ENCODE measurements around the gene CBY1. TPM values are rescaled to one million over a fixed set of nuclear protein-coding genes. Genes with fewer than 3 reads are reported as not detected.
A peak's percentile ranks its signal among the peaks of the same experiment; 100 is the strongest.

The CBY1 gene
- total and polyA plus RNA-seq, 9 of the 15 experiments (the other 6 are each of a cell fraction or from before 2014, with no cell fraction given): 5.7 to 19.7 (median 10.8) TPM

- TF ChIP-seq MGA (IDR thresholded peaks at IDR 0.05) (peak; percentile 84), ZNF696 (CRISPR knock-in tag; conservative IDR thresholded peaks at IDR 0.05) (no peak), ZNF282 (CRISPR knock-in tag; IDR thresholded peaks at IDR 0.05) (no peak), MXI1 (IDR thresholded peaks at IDR 0.05; ENCODE audit: low read depth, low read length) (no peak), ZEB2 (IDR thresholded peaks at IDR 0.05) (no peak), RFX5 (IDR thresholded peaks at IDR 0.05; ENCODE audit: low read depth, low read length) (0 out of 2 replicates have a peak, but pooled peaks have one; percentile 28), TEAD1 (CRISPR knock-in tag; IDR thresholded peaks at IDR 0.05) (no peak), ZNF512 (tag; IDR thresholded peaks at IDR 0.05) (no peak), STAG1 (CRISPR knock-in tag; IDR thresholded peaks at IDR 0.05; ENCODE audit: borderline replicate concordance) (no peak), SMARCA5 (IDR thresholded peaks at IDR 0.05) (no peak), HSF4 (CRISPR knock-in tag; IDR thresholded peaks at IDR 0.05; ENCODE audit: borderline replicate concordance) (no peak), IRF1 (CRISPR knock-in tag; IDR thresholded peaks at IDR 0.05; ENCODE audit: borderline replicate concordance) (no peak), MYC (IDR thresholded peaks at IDR 0.05; ENCODE audit: low read depth, low read length) (peak; percentile 61), MYC (CRISPR knock-in tag; IDR thresholded peaks at IDR 0.05; ENCODE audit: borderline replicate concordance, low read depth) (no peak)
Observed at GRCh38 chr22:38705235-38706100, 49.0 kb downstream of the CBY1 start, which contains the start of gene GTPBP1 (continued).
